ENCODE measurements around the gene TPD52L1.

DNA sequence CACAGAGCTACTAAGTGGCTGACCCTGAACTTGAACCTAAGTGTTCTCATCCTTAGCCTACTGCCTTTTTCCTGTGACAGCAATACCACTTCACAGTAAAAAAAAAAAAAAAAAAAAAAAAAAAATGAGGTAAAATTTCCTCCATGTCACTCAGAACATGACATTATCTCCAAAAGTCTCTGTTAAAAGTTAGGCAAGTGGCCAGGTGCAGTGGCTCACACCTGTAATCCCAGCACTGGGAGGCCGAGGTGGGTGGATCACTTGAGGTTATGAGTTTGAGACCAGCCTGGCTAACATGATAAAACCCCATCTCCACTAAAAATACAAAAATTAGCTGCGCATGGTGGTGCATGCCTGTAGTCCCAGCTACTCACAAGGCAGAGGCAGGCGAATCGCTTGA lies 159.4 kb downstream of the TPD52L1 start:
- TF ChIP-seq, protein P1, sequence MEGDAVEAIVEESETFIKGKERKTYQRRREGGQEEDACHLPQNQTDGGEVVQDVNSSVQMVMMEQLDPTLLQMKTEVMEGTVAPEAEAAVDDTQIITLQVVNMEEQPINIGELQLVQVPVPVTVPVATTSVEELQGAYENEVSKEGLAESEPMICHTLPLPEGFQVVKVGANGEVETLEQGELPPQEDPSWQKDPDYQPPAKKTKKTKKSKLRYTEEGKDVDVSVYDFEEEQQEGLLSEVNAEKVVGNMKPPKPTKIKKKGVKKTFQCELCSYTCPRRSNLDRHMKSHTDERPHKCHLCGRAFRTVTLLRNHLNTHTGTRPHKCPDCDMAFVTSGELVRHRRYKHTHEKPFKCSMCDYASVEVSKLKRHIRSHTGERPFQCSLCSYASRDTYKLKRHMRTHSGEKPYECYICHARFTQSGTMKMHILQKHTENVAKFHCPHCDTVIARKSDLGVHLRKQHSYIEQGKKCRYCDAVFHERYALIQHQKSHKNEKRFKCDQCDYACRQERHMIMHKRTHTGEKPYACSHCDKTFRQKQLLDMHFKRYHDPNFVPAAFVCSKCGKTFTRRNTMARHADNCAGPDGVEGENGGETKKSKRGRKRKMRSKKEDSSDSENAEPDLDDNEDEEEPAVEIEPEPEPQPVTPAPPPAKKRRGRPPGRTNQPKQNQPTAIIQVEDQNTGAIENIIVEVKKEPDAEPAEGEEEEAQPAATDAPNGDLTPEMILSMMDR (IDR thresholded peaks at IDR 0.05) = no peak
- no peak for TF ChIP-seq POLR2A (IDR thresholded peaks at IDR 0.05)
